HepG2 (cell line): Measurements from ENCODE around the gene USP24. TPM values are rescaled to one million over a fixed set of nuclear protein-coding genes. Genes with fewer than 3 reads are reported as not detected.

ENCODE experiments used
- GTF3A ChIP-seq: sonication (generic); formaldehyde crosslinking; conservative IDR thresholded peaks from 2 replicates; pipeline ENCODE4 v1.4.0; 2020; ENCODE audit warnings: mild to moderate bottlenecking, missing genetic modification reagents
- MBD4 ChIP-seq: IDR thresholded peaks from 2 replicates; pipeline ENCODE4 v1.6.1; 2012; ENCODE audit warnings: low read length, inconsistent platforms, borderline replicate concordance
- MTA3 ChIP-seq: sonication (generic); formaldehyde crosslinking; IDR thresholded peaks from 2 replicates; pipeline ENCODE4 v1.4.0; 2020; ENCODE audit warnings: missing genetic modification reagents
- PBX2 ChIP-seq: IDR thresholded peaks from 2 replicates; pipeline ENCODE4 v1.6.1; 2016; ENCODE audit warnings: control low read depth
- POGZ ChIP-seq: sonication (generic); formaldehyde crosslinking; IDR thresholded peaks from 2 replicates; pipeline ENCODE4 v1.4.0; 2020; ENCODE audit warnings: mild to moderate bottlenecking, missing genetic modification reagents
- RAD21 ChIP-seq: fragments of 450-650 bp; formaldehyde crosslinking; IDR thresholded peaks from 2 replicates; pipeline ENCODE4 v1.5.0; 2020; ENCODE audit warnings: mild to moderate bottlenecking
- SKIL ChIP-seq: sonication (generic); formaldehyde crosslinking; IDR thresholded peaks from 2 replicates; pipeline ENCODE4 v1.8.0; 2022; ENCODE audit warnings: missing genetic modification reagents, mild to moderate bottlenecking, moderate library complexity, borderline replicate concordance
- SP140L ChIP-seq: sonication (generic); formaldehyde crosslinking; IDR thresholded peaks from 2 replicates; pipeline ENCODE4 v1.4.0; 2020; ENCODE audit warnings: missing genetic modification reagents, borderline replicate concordance
- YEATS4 ChIP-seq: sonication (generic); formaldehyde crosslinking; IDR thresholded peaks from 2 replicates; pipeline ENCODE4 v1.4.0; 2020; ENCODE audit warnings: missing genetic modification reagents, borderline replicate concordance
- ZBTB42 ChIP-seq: sonication (generic); formaldehyde crosslinking; IDR thresholded peaks from 2 replicates; pipeline ENCODE4 v1.5.0; 2020; ENCODE audit warnings: mild to moderate bottlenecking, missing genetic modification reagents
- ZIK1 ChIP-seq: sonication (generic); formaldehyde crosslinking; IDR thresholded peaks from 2 replicates; pipeline ENCODE4 v1.5.0; 2020; ENCODE audit warnings: mild to moderate bottlenecking, low read depth, missing genetic modification reagents, borderline replicate concordance
- ZNF292 ChIP-seq: sonication (generic); formaldehyde crosslinking; IDR thresholded peaks from 2 replicates; pipeline ENCODE4 v1.8.1; 2022; ENCODE audit warnings: mild to moderate bottlenecking, low read depth, missing genetic modification reagents, borderline replicate concordance
- ZNF549 ChIP-seq: sonication (generic); formaldehyde crosslinking; IDR thresholded peaks from 2 replicates; pipeline ENCODE4 v1.5.0; 2020; ENCODE audit warnings: missing genetic modification reagents
- ZNF556 ChIP-seq: sonication (generic); formaldehyde crosslinking; IDR thresholded peaks from 2 replicates; pipeline ENCODE4 v1.4.0; 2020; ENCODE audit warnings: mild to moderate bottlenecking, missing genetic modification reagents, borderline replicate concordance
- ZNF629 ChIP-seq: sonication (generic); formaldehyde crosslinking; conservative IDR thresholded peaks from 2 replicates; pipeline ENCODE4 v1.5.0; 2020; ENCODE audit warnings: missing genetic modification reagents
- ZNF737 ChIP-seq: sonication (generic); formaldehyde crosslinking; IDR thresholded peaks from 2 replicates; pipeline ENCODE4 v1.5.0; 2020; ENCODE audit warnings: missing genetic modification reagents, mild to moderate bottlenecking, borderline replicate concordance
- polyA plus RNA-seq, 8 experiments: library from polyadenylated mRNA; depleted of rRNA in 3 of 8; stranded (reverse) in 7 of 8; unstranded in 1 of 8; fragments of >200 nt; fragmentation: Illumina TruSeq in 4 of 8; extraction: Trizol in 4 of 8; gene quantifications; 2 replicates each; pipeline versions ENCODE4 v1.2.1 to v1.2.3, GENCODE V29; 2011 to 2016; ENCODE audit warnings: low read depth in 4 of 8, missing spikeins in 1 of 8, mixed read lengths in 1 of 8; ENCODE audit not compliant: insufficient read depth in 1 of 8
- total RNA-seq, 5 experiments: library from RNA; depleted of rRNA; stranded (reverse); fragments of >200 nt; fragmentation: Illumina TruSeq; extraction: Trizol; gene quantifications; 2 replicates each; pipeline ENCODE4 v1.2.3, GENCODE V29; 2016; ENCODE audit warnings: low read depth in 1 of 5
- TF ChIP-seq, protein P1 (sequence below): sonication (generic); formaldehyde crosslinking; IDR thresholded peaks from 2 replicates; pipeline ENCODE4 v1.4.0; 2020; ENCODE audit warnings: mild to moderate bottlenecking, missing genetic modification reagents, borderline replicate concordance
- TF ChIP-seq, protein P2 (sequence below): sonication (generic); formaldehyde crosslinking; IDR thresholded peaks from 2 replicates; pipeline ENCODE4 v1.4.0; 2020; ENCODE audit warnings: mild to moderate bottlenecking, missing genetic modification reagents
- TF ChIP-seq, protein P3 (sequence below): fragments of 450-650 bp; IDR thresholded peaks from 2 replicates; pipeline ENCODE4 v1.6.1; 2017; ENCODE audit warnings: mild to moderate bottlenecking
- TF ChIP-seq, protein P4 (sequence below): sonication (generic); formaldehyde crosslinking; IDR thresholded peaks from 2 replicates; pipeline ENCODE4 v1.8.0; 2022; ENCODE audit warnings: mild to moderate bottlenecking, missing genetic modification reagents, moderate library complexity

Gene USP24
- total and polyA plus RNA-seq, 2 of the 13 experiments (the other 11 are each of a cell fraction or from before 2014, with no cell fraction given): 18.8 to 47.6 TPM

- TF ChIP-seq SKIL (CRISPR knock-in tag): no peak
- TF ChIP-seq SP140L (CRISPR knock-in tag): 0 out of 2 replicates have a peak, but pooled peaks have one; percentile 56
- TF ChIP-seq MBD4: no peak
- no peak for TF ChIP-seq ZNF292
- TF ChIP-seq ZBTB42 (CRISPR knock-in tag): peak; percentile 72; the same call in 1 of the 2 replicates
- no peak for TF ChIP-seq ZNF629 (CRISPR knock-in tag)
- TF ChIP-seq ZNF556: no peak
- TF ChIP-seq ZNF549 (CRISPR knock-in tag): no peak
- TF ChIP-seq ZNF737 (CRISPR knock-in tag): no peak
- peak; percentile 65; the same call in 1 of the 2 replicates for TF ChIP-seq POGZ (CRISPR knock-in tag)
- TF ChIP-seq, protein P1, sequence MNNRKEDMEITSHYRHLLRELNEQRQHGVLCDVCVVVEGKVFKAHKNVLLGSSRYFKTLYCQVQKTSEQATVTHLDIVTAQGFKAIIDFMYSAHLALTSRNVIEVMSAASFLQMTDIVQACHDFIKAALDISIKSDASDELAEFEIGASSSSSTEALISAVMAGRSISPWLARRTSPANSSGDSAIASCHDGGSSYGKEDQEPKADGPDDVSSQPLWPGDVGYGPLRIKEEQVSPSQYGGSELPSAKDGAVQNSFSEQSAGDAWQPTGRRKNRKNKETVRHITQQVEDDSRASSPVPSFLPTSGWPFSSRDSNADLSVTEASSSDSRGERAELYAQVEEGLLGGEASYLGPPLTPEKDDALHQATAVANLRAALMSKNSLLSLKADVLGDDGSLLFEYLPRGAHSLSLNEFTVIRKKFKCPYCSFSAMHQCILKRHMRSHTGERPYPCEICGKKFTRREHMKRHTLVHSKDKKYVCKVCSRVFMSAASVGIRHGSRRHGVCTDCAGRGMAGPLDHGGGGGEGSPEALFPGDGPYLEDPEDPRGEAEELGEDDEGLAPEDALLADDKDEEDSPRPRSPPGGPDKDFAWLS (CRISPR knock-in tag): no peak
- TF ChIP-seq, protein P2, sequence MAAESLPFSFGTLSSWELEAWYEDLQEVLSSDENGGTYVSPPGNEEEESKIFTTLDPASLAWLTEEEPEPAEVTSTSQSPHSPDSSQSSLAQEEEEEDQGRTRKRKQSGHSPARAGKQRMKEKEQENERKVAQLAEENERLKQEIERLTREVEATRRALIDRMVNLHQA: no peak
- TF ChIP-seq, protein P3, sequence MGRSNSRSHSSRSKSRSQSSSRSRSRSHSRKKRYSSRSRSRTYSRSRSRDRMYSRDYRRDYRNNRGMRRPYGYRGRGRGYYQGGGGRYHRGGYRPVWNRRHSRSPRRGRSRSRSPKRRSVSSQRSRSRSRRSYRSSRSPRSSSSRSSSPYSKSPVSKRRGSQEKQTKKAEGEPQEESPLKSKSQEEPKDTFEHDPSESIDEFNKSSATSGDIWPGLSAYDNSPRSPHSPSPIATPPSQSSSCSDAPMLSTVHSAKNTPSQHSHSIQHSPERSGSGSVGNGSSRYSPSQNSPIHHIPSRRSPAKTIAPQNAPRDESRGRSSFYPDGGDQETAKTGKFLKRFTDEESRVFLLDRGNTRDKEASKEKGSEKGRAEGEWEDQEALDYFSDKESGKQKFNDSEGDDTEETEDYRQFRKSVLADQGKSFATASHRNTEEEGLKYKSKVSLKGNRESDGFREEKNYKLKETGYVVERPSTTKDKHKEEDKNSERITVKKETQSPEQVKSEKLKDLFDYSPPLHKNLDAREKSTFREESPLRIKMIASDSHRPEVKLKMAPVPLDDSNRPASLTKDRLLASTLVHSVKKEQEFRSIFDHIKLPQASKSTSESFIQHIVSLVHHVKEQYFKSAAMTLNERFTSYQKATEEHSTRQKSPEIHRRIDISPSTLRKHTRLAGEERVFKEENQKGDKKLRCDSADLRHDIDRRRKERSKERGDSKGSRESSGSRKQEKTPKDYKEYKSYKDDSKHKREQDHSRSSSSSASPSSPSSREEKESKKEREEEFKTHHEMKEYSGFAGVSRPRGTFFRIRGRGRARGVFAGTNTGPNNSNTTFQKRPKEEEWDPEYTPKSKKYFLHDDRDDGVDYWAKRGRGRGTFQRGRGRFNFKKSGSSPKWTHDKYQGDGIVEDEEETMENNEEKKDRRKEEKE: no peak
- no peak for TF ChIP-seq MTA3
- no peak for TF ChIP-seq PBX2 (CRISPR knock-in tag)
- TF ChIP-seq, protein P4, sequence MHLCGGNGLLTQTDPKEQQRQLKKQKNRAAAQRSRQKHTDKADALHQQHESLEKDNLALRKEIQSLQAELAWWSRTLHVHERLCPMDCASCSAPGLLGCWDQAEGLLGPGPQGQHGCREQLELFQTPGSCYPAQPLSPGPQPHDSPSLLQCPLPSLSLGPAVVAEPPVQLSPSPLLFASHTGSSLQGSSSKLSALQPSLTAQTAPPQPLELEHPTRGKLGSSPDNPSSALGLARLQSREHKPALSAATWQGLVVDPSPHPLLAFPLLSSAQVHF (CRISPR knock-in tag): no peak
- peak; percentile 83; the same call in 1 of the 2 replicates for TF ChIP-seq ZIK1 (CRISPR knock-in tag)
- TF ChIP-seq GTF3A (CRISPR knock-in tag): no peak
- TF ChIP-seq YEATS4 (CRISPR knock-in tag): no peak; the same call in 1 of the 2 replicates
- TF ChIP-seq RAD21 (CRISPR knock-in tag): no peak; the same call in 1 of the 2 replicates
These were observed at the start of gene USP24 (continued) for GRCh38 chr1:55215194-55216021.
